Testis (tissue), 2 donors: ENCODE results near the gene ATG2A.

Experiments used
- POLR2A ChIP-seq: fragments of 450-650 bp; IDR thresholded peaks from one replicate; pipeline ENCODE4 v1.6.1; 2017; ENCODE audit warnings: antibody characterized with exemption, mild to moderate bottlenecking, moderate library complexity
- TF ChIP-seq, protein P1 (sequence below), 3 experiments: fragments of 450-650 bp in 2 of 3; fragments of 200-600 bp in 1 of 3; sonication (generic) in 1 of 3; IDR thresholded peaks; one replicate each; pipeline ENCODE4 v1.5.1; 2016 to 2019; ENCODE audit warnings: antibody characterized with exemption in 3 of 3, mild to moderate bottlenecking in 2 of 3, moderate library complexity in 1 of 3

DNA sequence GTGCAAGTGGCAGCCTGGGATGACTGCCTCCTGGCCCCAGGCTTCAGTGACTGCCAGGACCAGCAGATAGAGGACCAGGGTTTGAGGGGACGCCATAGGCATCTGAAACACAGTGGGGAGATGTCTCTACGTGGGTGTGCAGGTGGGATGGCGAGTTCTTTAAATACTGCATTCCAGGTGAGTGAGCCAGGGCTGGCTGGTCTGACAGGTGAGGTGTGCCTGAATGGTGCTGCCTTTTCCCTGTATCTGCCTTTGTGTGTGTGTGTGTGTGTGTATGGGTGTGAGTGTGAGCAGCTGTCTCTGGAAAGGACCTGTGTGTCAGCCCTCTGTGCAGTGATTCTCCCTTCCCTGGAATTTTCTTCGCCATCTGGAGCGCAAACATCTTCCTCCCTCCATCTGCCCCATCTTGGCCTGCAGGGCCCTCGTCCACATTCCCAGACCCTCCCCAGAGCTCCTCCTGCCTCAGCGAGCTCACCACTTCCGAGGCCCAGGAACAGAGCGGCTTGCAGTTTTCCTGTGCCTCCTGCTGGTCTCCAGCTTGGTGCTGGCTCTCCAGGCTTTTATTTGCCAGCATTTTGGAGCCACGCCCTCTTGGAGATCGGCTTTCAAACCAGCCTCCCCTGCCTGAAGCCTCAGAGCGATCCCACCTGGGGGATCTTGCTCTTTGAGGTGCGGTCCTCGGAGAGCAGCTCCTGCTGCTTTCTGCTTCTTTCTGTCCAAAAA is 18.5 kb upstream of the ATG2A start, which contains the start of gene GPHA2:
- no peak for TF ChIP-seq POLR2A
- TF ChIP-seq, protein P1, sequence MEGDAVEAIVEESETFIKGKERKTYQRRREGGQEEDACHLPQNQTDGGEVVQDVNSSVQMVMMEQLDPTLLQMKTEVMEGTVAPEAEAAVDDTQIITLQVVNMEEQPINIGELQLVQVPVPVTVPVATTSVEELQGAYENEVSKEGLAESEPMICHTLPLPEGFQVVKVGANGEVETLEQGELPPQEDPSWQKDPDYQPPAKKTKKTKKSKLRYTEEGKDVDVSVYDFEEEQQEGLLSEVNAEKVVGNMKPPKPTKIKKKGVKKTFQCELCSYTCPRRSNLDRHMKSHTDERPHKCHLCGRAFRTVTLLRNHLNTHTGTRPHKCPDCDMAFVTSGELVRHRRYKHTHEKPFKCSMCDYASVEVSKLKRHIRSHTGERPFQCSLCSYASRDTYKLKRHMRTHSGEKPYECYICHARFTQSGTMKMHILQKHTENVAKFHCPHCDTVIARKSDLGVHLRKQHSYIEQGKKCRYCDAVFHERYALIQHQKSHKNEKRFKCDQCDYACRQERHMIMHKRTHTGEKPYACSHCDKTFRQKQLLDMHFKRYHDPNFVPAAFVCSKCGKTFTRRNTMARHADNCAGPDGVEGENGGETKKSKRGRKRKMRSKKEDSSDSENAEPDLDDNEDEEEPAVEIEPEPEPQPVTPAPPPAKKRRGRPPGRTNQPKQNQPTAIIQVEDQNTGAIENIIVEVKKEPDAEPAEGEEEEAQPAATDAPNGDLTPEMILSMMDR (IDR thresholded peaks at IDR 0.05): no peak
